ENCODE measurements around the gene HS6ST2. TPM values are rescaled to one million over a fixed set of nuclear protein-coding genes. Genes with fewer than 3 reads are reported as not detected.

HS6ST2 gene
- 0.22 TPM in 1 of 2 replicates, not detected in the other for total RNA-seq

DNA sequence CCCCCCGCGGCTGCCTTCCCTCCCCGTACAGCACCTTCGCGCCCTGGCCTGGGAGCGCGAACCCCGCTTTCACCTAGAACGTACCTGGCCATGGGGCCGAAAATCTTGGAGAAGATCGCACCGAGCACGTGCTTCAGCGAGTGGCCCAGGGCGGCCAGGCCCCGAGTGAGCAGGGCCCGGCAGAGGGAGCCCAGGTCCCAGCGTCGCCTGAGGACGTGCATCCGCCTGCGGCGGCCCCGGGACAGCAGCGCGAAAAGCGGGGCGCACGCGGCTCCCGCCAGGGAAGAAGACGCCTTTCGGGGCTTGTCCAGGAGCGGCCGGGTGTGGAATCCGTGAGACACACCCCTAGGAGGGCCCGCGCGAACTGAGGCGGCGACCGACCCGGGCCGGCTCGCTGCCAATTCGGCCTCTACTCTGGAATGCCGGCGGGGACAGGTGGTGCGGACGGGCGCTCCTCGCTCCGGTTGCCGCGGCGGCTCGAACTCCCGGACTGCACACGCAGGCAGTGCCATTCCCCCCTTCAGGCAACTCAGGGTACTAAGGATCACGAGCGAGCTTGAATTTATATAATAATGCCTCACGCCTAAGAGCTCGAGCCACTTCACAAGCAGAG, at the start of gene HS6ST2:
Gene HS6ST2 (minus strand): TSS at position 539 of the 613 bp plus-strand sequence.

Small RNA genes lying within 50 kb of the gene (small RNA-seq; reads per million reads assigned to genes)
- 1.4 reads per million, percentile 57 among the genes with 10 or more reads in this experiment for gene RNU6-98P (ENCODE audit: low replicate concordance)
- gene Z82205.1 (ENCODE audit: low replicate concordance) = not detected

Other genes starting within 250 kb of the HS6ST2 start
- gene USP26, start 138.5 kb upstream of the HS6ST2 start, total RNA-seq = not detected in 2 replicates

Data from placental pericyte (primary cell).